AG04450 (cell line): Measurements from ENCODE around the gene TMEM147. TPM values are rescaled to one million over a fixed set of nuclear protein-coding genes. Genes with fewer than 3 reads are reported as not detected.

ENCODE experiments used
- CTCF ChIA-PET: fragments of 300-600, 350-600 bp; formaldehyde crosslinking; extraction: SDS; loops from one replicate; lab custom pipeline; 2022; ENCODE audit warnings: antibody characterized with exemption, inconsistent platforms; lab: Charles Lee
- POLR2A ChIA-PET: fragments of 350-600 bp; formaldehyde crosslinking; extraction: SDS; loops from one replicate; lab custom pipeline; 2021; ENCODE audit warnings: antibody characterized with exemption, inconsistent platforms; lab: Yijun Ruan, JAX
- DNase-seq: peaks from one replicate; pipeline ENCODE4 v3.0.0-alpha.2; 2011; ENCODE audit warnings: low read depth, low spot score
- H3K27ac ChIP-seq: one replicate; pipeline ENCODE4 v1.5.1; 2012; ENCODE audit warnings: low read depth, low read length, control low read depth
- H3K27me3 ChIP-seq: one replicate; pipeline ENCODE4 v1.6.0; 2012; ENCODE audit warnings: low read length; ENCODE audit not compliant: control insufficient read depth, insufficient read depth
- H3K4me3 ChIP-seq: 2 replicates; pipeline ENCODE4 v1.5.1; 2011; ENCODE audit warnings: mild to moderate bottlenecking, low read depth, low read length, control low read depth
- H3K9me3 ChIP-seq: 2 replicates; pipeline ENCODE4 v1.5.1; 2012; ENCODE audit warnings: low read length; ENCODE audit not compliant: control insufficient read depth, insufficient read depth
- CTCF ChIP-seq: IDR thresholded peaks from 2 replicates; pipeline ENCODE4 v1.5.1; 2011; ENCODE audit warnings: low read depth, low read length, control low read depth, inconsistent platforms
- polyA plus RNA-seq: library from polyadenylated mRNA; depleted of rRNA; stranded (reverse); fragments of >200 nt; gene quantifications from 2 replicates; pipeline ENCODE4 v1.2.3, GENCODE V29; 2011

The TMEM147 gene
- polyA plus RNA-seq, 1 experiment: 88.7 TPM

- no peak overlapping the region for H3K4me3 ChIP-seq
- H3K27me3 ChIP-seq: peaks cover 13% of the 10 kb centered on the region
- no peak for TF ChIP-seq CTCF
- DNase-seq: no peak
- H3K27ac ChIP-seq: no peak overlapping the region
- H3K9me3 ChIP-seq: no peaks in the 10 kb centered on the region
- POLR2A ChIA-PET: no interaction called here
- CTCF ChIA-PET: no interaction called here
These were observed 44.8 kb upstream of the TMEM147 start for GRCh38 chr19:35500611-35501010.

- Histone ChIP-seq H3K4me3 (no peak overlapping the region), H3K9me3 (no peaks in the 10 kb centered on the region), H3K27me3 (peaks cover 20% of the 10 kb centered on the region), H3K27ac (no peak overlapping the region)
- CTCF ChIA-PET: interaction anchor here (1.1 kb wide), 1 partner anchor 8 kb away, joined by 3 read pairs; no protein-coding TSS in a partner anchor
- POLR2A ChIA-PET: interaction anchor here (0.7 kb wide), 1 partner anchor 18 kb away, joined by 3 read pairs; no protein-coding TSS in a partner anchor
- no peak for DNase-seq
- TF ChIP-seq CTCF: no peak
These were observed 43.7 kb upstream of the TMEM147 start for GRCh38 chr19:35501684-35502083.

- H3K27me3 ChIP-seq: peaks cover 26% of the 10 kb centered on the region
- CTCF ChIA-PET: no interaction called here
- H3K9me3 ChIP-seq: no peaks in the 10 kb centered on the region
- POLR2A ChIA-PET: no interaction called here
- H3K27ac ChIP-seq: no peak overlapping the region
- H3K4me3 ChIP-seq: no peak overlapping the region
- DNase-seq: no peak
- TF ChIP-seq CTCF: no peak
These were observed 42.7 kb upstream of the TMEM147 start for GRCh38 chr19:35502751-35503150.

- Histone ChIP-seq H3K4me3 (no peak overlapping the region), H3K9me3 (0 out of 2 replicates have a peak, but pooled peaks cover 3% of the 10 kb centered on the region), H3K27me3 (peaks cover 51% of the 10 kb centered on the region), H3K27ac (no peak overlapping the region)
- no peak for DNase-seq
- POLR2A ChIA-PET: no interaction called here
- CTCF ChIA-PET: interaction anchor here (1.4 kb wide), 1 partner anchor 11 kb away, joined by 4 read pairs; no protein-coding TSS in a partner anchor
- no peak for TF ChIP-seq CTCF
These were observed 39.4 kb upstream of the TMEM147 start for GRCh38 chr19:35506011-35506410.

- Histone ChIP-seq H3K27me3 (peaks cover 51% of the 10 kb centered on the region), H3K27ac (no peak overlapping the region), H3K9me3 (peaks cover 3% of the 10 kb centered on the region; the same call in 1 of the 2 replicates), H3K4me3 (no peak overlapping the region)
- no peak for DNase-seq
- ChIA-PET CTCF (interaction anchor here (2.6 kb wide), 1 partner anchor 12 kb away, joined by 15 read pairs; no protein-coding TSS in a partner anchor), POLR2A (no interaction called here)
- no peak for TF ChIP-seq CTCF
These were observed 37.9 kb upstream of the TMEM147 start for GRCh38 chr19:35507561-35507960.
